ENCODE data around the gene DIS3L2.
"Not testable (repeated sequence)": the region's sequence is repeated elsewhere in the genome, so short reads cannot be mapped to it uniquely, and the experiment has no call there.

The DIS3L2 gene

GRCh38 chr2:232075080-232075479, 113.6 kb downstream of the DIS3L2 start:
- DNase-seq = no peak

DNA sequence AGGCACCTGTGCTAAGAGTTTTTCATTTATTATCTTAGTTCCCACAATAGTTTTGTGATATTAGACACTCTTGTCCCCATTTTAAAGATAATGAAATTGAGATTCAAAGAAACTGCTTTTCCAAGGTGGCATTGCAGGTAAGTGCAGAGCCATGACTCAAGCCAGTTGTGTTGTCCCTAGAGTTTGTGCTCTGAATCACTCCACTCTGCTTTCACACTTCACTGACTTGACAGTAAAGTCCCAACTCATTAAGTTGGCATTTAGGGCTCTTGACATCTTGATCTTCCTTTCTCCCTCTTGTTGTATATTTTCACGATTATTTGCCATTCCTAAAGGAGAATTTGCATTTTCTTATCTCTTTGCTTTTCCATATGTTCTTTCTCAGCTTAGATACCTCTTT, 114.3 kb downstream of the DIS3L2 start:
- DNase-seq = no peak

GRCh38 chr2:232076272-232076671, 114.8 kb downstream of the DIS3L2 start:
- no peak for DNase-seq

GRCh38 chr2:232076736-232077135, 115.2 kb downstream of the DIS3L2 start:
- no peak for DNase-seq

DNA sequence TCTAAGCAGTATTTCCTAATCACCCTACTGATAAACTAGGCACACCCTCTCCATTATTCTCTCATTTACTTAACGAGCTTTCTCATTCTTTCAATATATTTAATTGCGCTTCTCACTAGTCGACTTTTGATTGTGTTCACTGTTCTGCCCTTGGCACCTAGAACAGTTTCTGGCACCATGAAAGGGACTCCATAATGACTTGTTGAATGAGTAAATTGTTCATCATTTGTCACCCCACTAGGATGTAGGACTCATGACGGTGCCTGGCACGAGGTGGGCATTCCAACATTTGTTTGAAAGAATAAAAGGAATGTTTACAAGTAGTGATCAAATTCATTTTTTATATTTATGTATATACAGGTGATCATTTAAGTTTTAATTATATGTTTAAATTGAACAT, 123.7 kb downstream of the DIS3L2 start:
- DNase-seq = no peak

GRCh38 chr2:232085826-232086425, 124.4 kb downstream of the DIS3L2 start:
- DNase-seq = no peak

DNA sequence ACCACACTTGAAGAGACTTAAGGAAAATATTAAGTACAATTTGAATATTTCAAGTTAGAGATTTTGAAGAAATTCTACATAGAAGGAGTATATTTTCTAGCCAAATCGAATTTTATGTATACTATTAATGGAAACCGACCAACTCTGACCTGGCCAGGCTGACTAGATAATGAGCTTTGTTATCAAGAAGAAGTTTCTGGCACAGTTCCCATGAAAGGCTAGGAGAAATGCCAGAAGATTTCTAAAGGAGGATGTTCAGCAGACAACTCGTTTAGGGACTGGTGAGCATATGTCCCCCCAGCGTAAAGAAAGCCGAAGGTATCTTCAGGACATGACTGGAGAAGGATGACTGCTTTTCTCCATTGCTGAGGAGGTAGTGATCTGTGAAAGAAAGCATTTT, 127.3 kb downstream of the DIS3L2 start:
- no peak for DNase-seq

DNA sequence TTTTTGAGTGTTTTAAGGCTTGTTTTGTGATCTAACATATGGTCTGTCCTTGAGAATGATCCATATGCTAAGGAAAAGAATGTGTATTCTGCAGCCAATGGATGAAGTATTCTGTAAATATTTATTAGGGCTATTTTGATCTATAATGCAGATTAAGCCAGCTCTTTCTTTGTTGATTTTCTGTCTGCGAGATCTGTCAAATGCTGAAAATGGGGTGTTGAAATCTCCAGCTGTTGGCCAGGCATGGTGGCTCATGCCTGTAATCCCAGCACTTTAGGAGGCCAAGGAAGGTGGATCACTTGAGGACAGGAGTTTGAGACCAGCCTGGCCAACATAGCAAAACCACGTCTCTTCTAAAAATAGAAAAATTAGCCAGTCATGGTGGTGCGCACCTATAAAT, 132.7 kb downstream of the DIS3L2 start:
- no peak for DNase-seq

DNA sequence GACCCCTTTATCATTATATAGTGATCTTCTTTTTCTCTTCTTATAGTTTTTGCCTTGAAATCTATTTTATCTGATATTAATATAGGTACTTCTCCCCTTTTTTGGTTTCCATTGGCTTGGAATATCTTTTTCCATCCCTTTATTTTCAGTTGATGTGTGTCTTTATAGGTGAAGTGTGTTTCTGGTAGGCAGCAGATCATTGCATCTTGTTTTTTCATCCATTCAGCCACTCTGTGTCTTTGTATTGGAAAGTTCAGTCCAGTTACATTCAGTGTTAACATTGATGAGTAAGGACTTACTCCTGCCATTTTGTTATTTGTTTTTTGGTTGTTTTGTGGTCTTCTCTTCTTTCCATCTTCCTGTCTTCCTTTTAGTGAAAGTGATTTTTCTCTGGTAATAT, 133.4 kb downstream of the DIS3L2 start:
- no peak for DNase-seq

- DNase-seq = no peak
Observed at GRCh38 chr2:232097260-232097659, 135.7 kb downstream of the DIS3L2 start.

DNA sequence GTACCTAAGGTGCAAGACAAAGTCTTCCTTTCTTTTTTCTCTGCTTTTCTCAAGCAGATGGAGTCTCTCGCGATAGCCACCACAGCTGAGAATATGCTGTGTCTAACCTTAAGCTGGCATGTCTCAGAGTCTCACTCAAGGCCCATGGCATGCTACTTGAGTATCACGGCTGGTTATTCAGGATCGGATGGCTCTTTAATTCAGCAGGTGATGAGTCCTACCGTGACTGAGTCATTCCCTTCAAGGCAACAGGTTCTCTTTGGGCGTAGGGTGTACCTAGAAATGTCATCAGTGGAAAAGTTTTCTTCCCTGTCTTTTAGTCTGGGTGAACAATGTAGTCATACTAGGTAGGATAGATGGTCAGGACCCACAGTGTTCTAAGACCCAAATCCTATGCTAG, 136.2 kb downstream of the DIS3L2 start:
- DNase-seq = no peak

DNA sequence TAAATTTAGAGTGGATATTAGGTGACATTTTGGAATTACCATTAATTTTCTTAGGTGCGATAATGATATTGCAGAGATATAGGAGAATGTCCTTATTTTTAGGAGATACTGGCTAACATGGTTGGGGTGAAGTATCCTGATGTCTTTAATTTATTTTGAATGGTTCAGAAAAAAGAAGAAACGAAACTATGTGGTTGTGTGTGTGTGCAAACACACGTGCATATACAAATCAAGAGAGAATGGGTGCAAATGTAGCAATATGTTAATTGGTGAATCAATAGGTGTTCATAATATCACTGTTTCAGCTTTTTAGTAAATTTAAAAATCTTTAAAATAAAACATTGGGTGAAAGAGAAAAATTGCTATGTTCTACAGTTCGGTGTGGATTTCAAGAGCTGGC, 140.9 kb downstream of the DIS3L2 start:
- no peak for DNase-seq

- no peak for DNase-seq
Observed at GRCh38 chr2:232103140-232103737, 141.7 kb downstream of the DIS3L2 start.

DNA sequence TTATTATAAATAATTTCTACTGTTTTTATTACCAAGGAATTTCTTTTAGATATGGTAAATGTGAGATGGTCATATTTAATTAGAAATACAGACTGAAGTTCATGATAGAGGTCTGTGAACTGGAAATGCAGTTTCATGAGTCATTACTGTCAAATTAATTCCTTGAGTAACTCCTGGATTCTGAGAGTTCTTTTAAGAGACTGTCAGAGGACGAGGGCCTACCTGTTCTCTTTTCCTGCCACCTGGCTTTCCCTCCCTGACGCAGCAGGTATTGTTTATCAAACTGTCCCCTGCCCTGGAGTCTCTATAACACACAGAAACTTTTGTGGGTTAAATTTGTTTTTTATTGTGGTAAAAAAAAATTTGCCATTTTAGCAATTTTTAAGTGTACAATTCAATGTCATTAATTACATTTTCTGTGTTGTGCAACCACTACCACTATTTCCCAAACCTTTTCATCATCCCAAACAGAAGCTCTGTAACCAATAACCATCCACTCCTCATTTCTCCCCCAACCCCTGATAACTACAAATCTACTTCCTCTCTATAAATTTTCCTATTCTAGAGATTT, 142.6 kb downstream of the DIS3L2 start:
- no peak for DNase-seq

GRCh38 chr2:232111551-232111950, 150.0 kb downstream of the DIS3L2 start:
- DNase-seq = no peak

- no peak for DNase-seq
Observed at GRCh38 chr2:232113821-232114220, 152.3 kb downstream of the DIS3L2 start.

- not testable (repeated sequence) for DNase-seq
Observed at GRCh38 chr2:232115728-232116361, 154.3 kb downstream of the DIS3L2 start.

DNA sequence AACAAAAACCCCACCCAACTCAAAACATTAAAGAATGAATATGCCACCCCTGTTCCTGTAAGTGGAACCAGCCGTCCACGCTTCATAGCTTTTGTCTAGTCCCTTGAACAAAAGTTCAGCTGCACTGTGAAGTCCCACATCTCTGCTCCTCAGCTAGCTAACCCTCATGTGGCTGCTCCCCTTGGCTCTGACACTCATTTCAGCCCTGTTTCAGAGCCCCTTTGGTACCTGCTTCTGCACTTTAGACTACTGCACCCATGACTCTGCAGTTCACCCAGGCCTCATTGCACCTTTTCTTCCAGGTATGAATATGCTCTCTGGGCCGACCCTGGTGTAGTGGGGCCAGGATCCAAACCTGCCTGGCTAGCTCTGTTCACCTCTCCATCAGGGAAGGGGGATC, 155.3 kb downstream of the DIS3L2 start:
- no peak for DNase-seq

DNA sequence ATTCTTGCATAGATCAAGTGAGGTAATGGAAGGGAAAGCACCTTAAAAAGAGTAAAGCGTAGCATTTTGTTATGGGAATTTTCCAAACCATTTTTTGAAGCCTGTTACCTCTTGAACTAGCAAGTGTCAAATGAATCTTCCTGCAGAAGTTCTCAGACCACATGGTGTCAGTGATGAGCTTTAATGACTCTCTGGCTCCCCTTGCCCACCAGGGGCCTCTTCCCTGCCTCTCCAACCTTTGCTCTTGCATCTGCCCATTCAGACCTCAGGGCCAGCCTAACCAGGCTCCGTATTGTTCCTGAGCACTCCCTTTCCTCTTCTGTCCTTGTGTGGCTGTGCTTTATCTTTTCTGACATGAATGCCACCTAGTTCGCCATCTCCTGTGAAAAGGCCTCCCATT, 155.9 kb downstream of the DIS3L2 start:
- DNase-seq = no peak

DNA sequence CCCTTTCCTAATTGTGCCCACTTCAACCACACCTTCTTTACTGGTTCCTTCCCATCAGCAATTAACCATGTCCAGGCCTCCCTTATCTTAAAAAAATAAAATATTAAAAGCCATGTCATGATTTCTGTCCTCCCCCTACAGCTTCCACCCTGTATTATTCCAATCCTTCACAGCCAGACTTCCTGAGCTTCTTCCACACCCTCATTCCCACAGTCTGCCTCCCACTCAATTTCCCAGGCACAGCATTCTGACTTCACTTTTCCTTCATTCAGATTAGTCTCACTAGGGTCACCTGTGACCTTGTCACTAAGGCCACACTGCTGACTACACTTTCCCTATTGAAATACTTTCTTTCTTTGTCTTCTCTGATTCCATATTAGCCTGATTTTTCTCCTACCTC, 159.4 kb downstream of the DIS3L2 start:
- no peak for DNase-seq

DNA sequence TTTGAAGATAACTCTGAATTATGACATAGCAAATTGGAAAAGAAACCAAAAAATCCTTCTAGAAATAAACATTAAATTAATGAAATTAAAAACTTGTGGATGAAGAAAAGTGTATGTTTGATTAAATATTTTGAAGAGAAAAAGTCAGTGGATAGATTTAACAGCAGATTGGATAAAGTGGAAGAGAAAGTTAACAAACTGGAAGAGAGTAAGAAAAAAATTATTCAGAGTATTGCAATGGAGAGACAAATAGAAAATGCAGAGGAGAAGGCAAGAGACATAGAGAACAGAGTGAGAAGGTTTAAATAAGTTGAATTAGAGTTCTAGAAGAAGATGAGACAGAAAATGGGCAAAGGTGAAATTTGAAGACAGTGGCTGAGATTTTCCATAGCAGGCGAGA, 162.8 kb downstream of the DIS3L2 start:
- no peak for DNase-seq

DNA sequence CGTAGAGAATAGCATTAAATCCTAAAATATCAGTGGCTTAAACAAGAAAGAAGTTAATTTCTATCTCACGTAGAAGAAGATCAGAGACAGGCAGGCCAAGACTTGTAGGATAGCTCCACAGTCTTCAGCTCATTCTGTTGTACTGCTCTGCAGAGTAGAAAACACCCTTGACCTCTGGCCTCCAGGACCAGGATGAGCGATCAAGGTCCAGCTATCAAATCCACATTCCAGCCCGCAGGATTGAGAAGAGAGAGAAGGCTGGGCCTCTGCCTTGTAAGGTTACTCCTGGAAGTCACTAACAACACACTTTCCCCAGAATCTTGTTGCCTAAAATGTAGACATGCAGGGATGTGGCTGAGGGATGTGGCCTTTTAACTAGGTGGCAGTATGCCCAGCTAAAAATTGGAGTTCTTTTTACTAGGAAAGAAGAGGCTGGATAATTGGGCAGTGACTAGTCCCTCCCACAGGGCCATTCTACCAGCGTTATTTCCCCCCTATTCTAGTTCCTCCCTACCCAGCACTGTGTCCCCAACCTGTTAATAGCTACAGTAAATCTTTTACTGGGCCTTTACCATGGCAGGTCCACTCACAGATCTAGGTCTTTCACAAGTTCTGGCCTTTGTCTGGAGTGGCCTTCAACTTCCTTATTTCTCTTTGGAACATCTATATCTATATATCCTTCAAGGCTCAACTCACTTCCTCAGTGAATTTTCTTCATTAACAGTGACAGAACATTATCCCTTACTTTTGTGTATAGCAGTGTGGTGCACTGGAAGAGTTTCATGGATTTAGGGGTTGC, 165.0 kb downstream of the DIS3L2 start:
- DNase-seq = no peak

DNA sequence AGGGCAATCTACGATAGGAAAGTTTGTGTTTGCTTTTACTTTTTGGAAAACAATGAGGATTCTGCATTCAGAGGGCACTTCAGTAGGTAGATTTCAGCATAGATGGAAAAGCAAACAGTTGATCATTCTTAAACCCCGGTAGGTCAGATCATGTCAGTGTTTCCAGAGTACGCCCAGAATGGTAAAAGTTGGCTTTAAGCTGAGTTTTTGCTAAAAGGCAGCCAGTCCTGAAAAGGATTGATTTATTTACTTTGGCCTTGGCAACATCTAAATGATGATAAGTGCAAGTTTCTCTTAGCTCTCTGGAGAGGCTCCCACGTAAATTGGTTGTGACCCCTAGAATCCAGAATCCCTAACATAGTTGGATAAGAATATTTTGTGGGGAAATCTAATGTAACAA, 168.0 kb downstream of the DIS3L2 start:
- DNase-seq = no peak

DNA sequence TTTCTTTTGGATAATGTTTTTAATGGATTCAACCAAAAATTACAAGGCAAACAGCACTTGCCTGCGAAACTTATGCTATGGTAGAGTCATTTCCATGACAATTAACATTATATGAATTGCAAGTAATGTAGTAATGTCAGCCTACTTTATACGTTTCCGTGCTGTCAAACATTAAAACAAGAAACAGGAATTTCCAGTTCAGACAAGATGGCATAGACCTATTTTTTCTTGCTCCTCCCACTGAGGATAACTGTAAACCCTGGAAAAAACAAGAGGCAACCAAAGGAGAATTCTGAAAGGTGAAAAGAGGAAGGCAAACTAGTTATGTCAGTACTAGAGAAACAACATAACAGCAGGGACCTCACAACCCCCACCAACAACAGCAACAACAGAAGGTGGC, 170.7 kb downstream of the DIS3L2 start:
- DNase-seq = no peak
